Measurements from ENCODE around the gene SOCS4.

SOCS4 gene

DNA sequence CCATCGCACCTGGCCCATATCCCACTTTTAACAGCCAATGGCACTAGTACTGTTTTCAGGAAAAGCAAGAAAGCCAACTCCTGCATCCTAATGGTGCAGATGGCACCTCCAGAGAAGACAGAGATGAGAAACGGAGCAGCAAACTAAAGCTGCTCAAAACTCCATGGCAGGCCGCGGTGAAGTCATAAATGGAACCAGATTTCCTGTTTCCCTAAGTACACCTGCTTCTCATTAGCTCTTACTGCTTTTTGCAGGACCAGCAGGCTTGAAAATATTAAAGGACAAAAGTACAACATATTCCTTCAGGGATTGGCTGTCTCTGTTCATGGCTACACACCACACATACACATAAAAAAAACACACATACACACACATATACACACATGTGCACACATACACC lies 65.3 kb downstream of the SOCS4 start:
- Histone ChIP-seq H3K27ac (ENCODE audit: low read length) (no peak overlapping the region), H3K9me3 (ENCODE audit: control insufficient read depth in 2 of 2, low read length in 2 of 2) (no peaks in the 10 kb centered on the region), H3K9ac (ENCODE audit: low read length in 2 of 2) (no peak overlapping the region), H3K36me3 (ENCODE audit: control insufficient read depth in 2 of 2, insufficient read depth in 2 of 2, low read length in 2 of 2) (no peaks in the 10 kb centered on the region), H3K4me3 (ENCODE audit: low read length in 2 of 2) (no peak overlapping the region), H3K27me3 (ENCODE audit: control insufficient read depth in 1 of 2, insufficient read depth in 2 of 2, low read length in 2 of 2) (no peaks in the 10 kb centered on the region), H3K4me1 (ENCODE audit: control insufficient read depth, insufficient read depth, low read length) (peaks cover 3% of the 10 kb centered on the region)

DNA sequence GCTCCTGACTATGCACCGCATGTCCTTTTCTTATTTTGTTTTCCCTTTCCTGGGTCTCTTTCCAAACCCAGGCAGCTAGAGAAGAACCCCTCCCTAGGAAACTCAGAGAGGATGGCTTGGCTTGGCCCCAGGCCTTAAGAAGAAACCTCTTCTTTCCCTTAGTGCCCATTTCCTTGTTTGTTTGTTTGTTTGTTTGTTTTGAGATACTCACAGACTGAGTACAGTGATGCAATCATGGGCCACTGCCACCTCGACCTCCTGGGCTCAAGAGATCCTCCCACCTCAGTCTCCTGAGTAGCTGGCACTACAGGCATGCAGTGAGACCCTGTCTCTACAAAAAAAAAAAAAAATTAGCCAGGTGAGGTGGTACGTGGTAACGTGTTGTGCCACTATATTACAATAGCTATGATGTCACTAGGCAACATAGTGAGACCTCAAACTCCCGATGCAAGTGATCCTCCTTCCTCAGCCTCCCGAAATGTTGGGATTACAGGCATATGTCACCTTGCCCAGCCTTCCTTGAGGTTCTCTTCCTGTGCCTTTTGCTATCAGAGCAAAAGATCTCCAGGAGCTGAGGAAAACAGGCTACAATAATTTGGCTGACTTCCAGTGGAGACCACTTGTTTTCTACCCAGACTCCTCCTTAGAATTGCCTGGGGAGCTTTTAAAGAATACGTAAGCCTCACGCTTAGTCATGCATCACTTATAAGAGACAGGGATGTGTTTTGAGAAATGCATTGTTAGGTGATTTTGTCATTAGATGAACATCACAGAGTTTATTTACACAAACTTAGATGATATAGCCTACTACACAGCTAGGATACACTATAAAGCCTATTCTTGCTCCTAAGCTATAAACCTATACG lies 67.5 kb downstream of the SOCS4 start:
- H3K9ac ChIP-seq (ENCODE audit: low read length in 2 of 2), result no peak overlapping the region
- H3K4me3 ChIP-seq (ENCODE audit: low read length in 2 of 2), result no peak overlapping the region
- H3K36me3 ChIP-seq (ENCODE audit: control insufficient read depth in 2 of 2, insufficient read depth in 2 of 2, low read length in 2 of 2), result no peaks in the 10 kb centered on the region
- H3K27me3 ChIP-seq (ENCODE audit: control insufficient read depth in 1 of 2, insufficient read depth in 2 of 2, low read length in 2 of 2), result no peaks in the 10 kb centered on the region
- no peaks in the 10 kb centered on the region for H3K9me3 ChIP-seq (ENCODE audit: control insufficient read depth in 2 of 2, low read length in 2 of 2)
- no peaks in the 10 kb centered on the region for H3K4me1 ChIP-seq (ENCODE audit: control insufficient read depth, insufficient read depth, low read length)
- no peak overlapping the region for H3K27ac ChIP-seq (ENCODE audit: low read length)

DNA sequence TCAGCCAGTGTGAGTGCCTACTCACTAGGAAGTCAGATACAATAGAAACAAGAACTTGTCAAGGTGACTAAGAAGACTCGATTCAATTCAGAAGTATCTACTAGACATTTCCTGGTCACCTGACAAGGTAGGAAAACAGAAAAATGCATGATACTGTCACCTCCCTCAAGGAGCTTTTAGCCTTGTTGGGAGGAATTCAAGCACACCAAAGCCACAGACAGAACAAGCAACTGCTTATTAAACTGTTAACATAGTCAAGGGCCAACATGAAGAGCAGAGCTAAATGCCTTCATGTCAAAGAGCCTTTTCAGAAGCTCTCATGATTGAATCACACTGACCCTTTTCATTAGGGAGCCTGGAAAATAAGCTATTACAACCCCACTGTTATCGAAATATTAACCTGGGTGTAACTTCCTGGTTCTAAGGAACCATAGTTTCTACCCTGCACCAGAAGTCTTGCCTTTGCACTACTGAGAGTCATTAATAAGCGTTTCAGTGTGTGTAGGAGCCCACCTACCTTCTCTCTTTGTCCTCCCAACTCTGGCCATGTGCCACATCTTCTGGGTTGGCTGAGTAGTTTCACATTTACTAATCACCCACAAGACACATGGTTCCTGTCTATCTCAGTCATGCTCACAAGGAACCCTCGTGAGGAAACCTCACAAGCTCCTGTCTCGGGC lies 71.0 kb downstream of the SOCS4 start:
- peaks cover 14% of the 10 kb centered on the region for H3K4me1 ChIP-seq (ENCODE audit: control insufficient read depth, insufficient read depth, low read length)
- H3K9ac ChIP-seq (ENCODE audit: low read length in 2 of 2), result no peak overlapping the region
- no peaks in the 10 kb centered on the region for H3K36me3 ChIP-seq (ENCODE audit: control insufficient read depth in 2 of 2, insufficient read depth in 2 of 2, low read length in 2 of 2)
- H3K4me3 ChIP-seq (ENCODE audit: low read length in 2 of 2), result no peak overlapping the region
- H3K27me3 ChIP-seq (ENCODE audit: control insufficient read depth in 1 of 2, insufficient read depth in 2 of 2, low read length in 2 of 2), result no peaks in the 10 kb centered on the region
- no peak overlapping the region for H3K27ac ChIP-seq (ENCODE audit: low read length)
- no peaks in the 10 kb centered on the region for H3K9me3 ChIP-seq (ENCODE audit: control insufficient read depth in 2 of 2, low read length in 2 of 2)

DNA sequence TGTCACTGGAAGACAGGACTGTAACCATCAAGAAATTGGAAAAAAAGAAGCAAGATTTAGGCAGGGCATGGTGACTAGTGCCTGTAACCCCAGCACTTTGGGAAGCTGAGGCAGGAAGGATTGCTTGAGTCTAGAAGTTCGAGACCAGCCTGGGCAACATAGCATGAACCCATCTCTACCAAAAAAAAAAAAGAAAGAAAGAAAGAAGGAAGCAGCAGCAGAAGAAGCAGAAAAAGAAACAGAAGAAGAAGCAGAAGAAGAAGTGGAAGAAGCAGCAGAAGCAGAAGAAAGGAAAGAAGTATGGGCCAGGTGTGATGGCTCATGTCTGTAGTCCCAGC lies 71.5 kb downstream of the SOCS4 start:
- H3K9ac ChIP-seq (ENCODE audit: low read length in 2 of 2), result no peak overlapping the region
- H3K27me3 ChIP-seq (ENCODE audit: control insufficient read depth in 1 of 2, insufficient read depth in 2 of 2, low read length in 2 of 2), result no peaks in the 10 kb centered on the region
- no peaks in the 10 kb centered on the region for H3K9me3 ChIP-seq (ENCODE audit: control insufficient read depth in 2 of 2, low read length in 2 of 2)
- H3K27ac ChIP-seq (ENCODE audit: low read length), result no peak overlapping the region
- H3K4me1 ChIP-seq (ENCODE audit: control insufficient read depth, insufficient read depth, low read length), result peaks cover 19% of the 10 kb centered on the region
- no peak overlapping the region for H3K4me3 ChIP-seq (ENCODE audit: low read length in 2 of 2)
- no peaks in the 10 kb centered on the region for H3K36me3 ChIP-seq (ENCODE audit: control insufficient read depth in 2 of 2, insufficient read depth in 2 of 2, low read length in 2 of 2)

All from stomach smooth muscle (tissue), 2 donors.